WTC11 (cell line): Measurements from ENCODE around the gene TOE1. TPM values are rescaled to one million over a fixed set of nuclear protein-coding genes. Genes with fewer than 3 reads are reported as not detected.
"Not testable (repeated sequence)": the region's sequence is repeated elsewhere in the genome, so short reads cannot be mapped to it uniquely, and the experiment has no call there.

Experiments
- ATAC-seq: fragments of 200-7000 bp; cut with Tn5 transposase; 2 replicates; pipeline ENCODE4 v1.10.0; 2021; ENCODE audit warnings: mild to moderate bottlenecking, moderate library complexity
- CTCF ChIA-PET: fragments of 300-600 bp; sonication (Branson Sonifier 250); formaldehyde crosslinking; loops from one replicate; lab custom pipeline; 2021; ENCODE audit warnings: antibody characterized with exemption; lab: Charles Lee
- POLR2A ChIA-PET: fragments of 350-600 bp; sonication (Branson Sonifier 250); formaldehyde crosslinking; loops from one replicate; lab custom pipeline; 2021; ENCODE audit warnings: antibody characterized with exemption; lab: Charles Lee
- DNase-seq: peaks from one replicate; pipeline ENCODE4 v3.0.0; 2021; ENCODE audit warnings: low spot score
- H3K27ac Mint-ChIP-seq: 2 replicates; pipeline ENCODE4 v1.8.0; 2021; ENCODE audit warnings: mixed read lengths
- H3K27me3 Mint-ChIP-seq: 2 replicates; pipeline ENCODE4 v1.8.0; 2021; ENCODE audit warnings: low read depth, mild to moderate bottlenecking, moderate library complexity, mixed read lengths
- H3K36me3 Mint-ChIP-seq: 2 replicates; pipeline ENCODE4 v1.8.0; 2021; ENCODE audit warnings: mixed read lengths
- H3K4me1 Mint-ChIP-seq: 2 replicates; pipeline ENCODE4 v1.8.0; 2022; ENCODE audit warnings: mixed read lengths
- H3K4me3 Mint-ChIP-seq: 2 replicates; pipeline ENCODE4 v1.8.0; 2021; ENCODE audit warnings: mild to moderate bottlenecking, moderate library complexity, mixed read lengths
- H3K9me3 Mint-ChIP-seq: 2 replicates; pipeline ENCODE4 v1.8.0; 2021; ENCODE audit warnings: mixed read lengths
- AFF4 ChIP-seq: sonication (generic); formaldehyde crosslinking; IDR thresholded peaks from 2 replicates; pipeline ENCODE4 v1.8.1; 2023; ENCODE audit warnings: mild to moderate bottlenecking, missing genetic modification reagents, borderline replicate concordance
- CBFB ChIP-seq: sonication (generic); formaldehyde crosslinking; IDR thresholded peaks from 2 replicates; pipeline ENCODE4 v1.8.1; 2022; ENCODE audit warnings: mild to moderate bottlenecking, low read depth, missing genetic modification reagents
- CREB1 ChIP-seq: sonication (generic); formaldehyde crosslinking; IDR thresholded peaks from 2 replicates; pipeline ENCODE4 v1.8.0; 2023; ENCODE audit warnings: mild to moderate bottlenecking, missing genetic modification reagents
- E2F5 ChIP-seq: sonication (generic); formaldehyde crosslinking; IDR thresholded peaks from 2 replicates; pipeline ENCODE4 v1.8.1; 2022; ENCODE audit warnings: mild to moderate bottlenecking, moderate library complexity, missing genetic modification reagents
- JAZF1 ChIP-seq: fragments of 250-450 bp; sonication (Bioruptor Pico); IDR thresholded peaks from 2 replicates; pipeline ENCODE4 v1.9.0; 2021; ENCODE audit warnings: moderate library complexity, mild to moderate bottlenecking, inconsistent platforms
- MAX ChIP-seq: sonication (generic); formaldehyde crosslinking; IDR thresholded peaks from 2 replicates; pipeline ENCODE4 v1.8.0; 2022; ENCODE audit warnings: mild to moderate bottlenecking, missing genetic modification reagents
- NFE2L1 ChIP-seq: sonication (generic); formaldehyde crosslinking; IDR thresholded peaks from 2 replicates; pipeline ENCODE4 v1.8.1; 2023; ENCODE audit warnings: missing genetic modification reagents
- OVOL2 ChIP-seq: fragments of 250-450 bp; sonication (Bioruptor Pico); IDR thresholded peaks from 2 replicates; pipeline ENCODE4 v1.9.0; 2021; ENCODE audit warnings: mild to moderate bottlenecking, borderline replicate concordance
- PRDM15 ChIP-seq: sonication (generic); formaldehyde crosslinking; IDR thresholded peaks from 2 replicates; pipeline ENCODE4 v1.8.0; 2022; ENCODE audit warnings: missing genetic modification reagents
- PREB ChIP-seq: sonication (generic); formaldehyde crosslinking; IDR thresholded peaks from 2 replicates; pipeline ENCODE4 v1.8.1; 2022; ENCODE audit warnings: mild to moderate bottlenecking, missing genetic modification reagents, moderate library complexity, borderline replicate concordance
- PRRX2 ChIP-seq: fragments of 250-450 bp; sonication (Bioruptor Pico); IDR thresholded peaks from 2 replicates; pipeline ENCODE4 v1.8.0; 2021; ENCODE audit warnings: mild to moderate bottlenecking
- SMAD3 ChIP-seq: sonication (generic); formaldehyde crosslinking; IDR thresholded peaks from 2 replicates; pipeline ENCODE4 v1.8.0; 2022; ENCODE audit warnings: missing genetic modification reagents, mild to moderate bottlenecking, borderline replicate concordance
- TEAD4 ChIP-seq: sonication (generic); formaldehyde crosslinking; IDR thresholded peaks from 2 replicates; pipeline ENCODE4 v1.8.0; 2022; ENCODE audit warnings: mild to moderate bottlenecking, missing genetic modification reagents
- ZNF232 ChIP-seq: sonication (generic); formaldehyde crosslinking; IDR thresholded peaks from 2 replicates; pipeline ENCODE4 v1.8.0; 2022; ENCODE audit warnings: mild to moderate bottlenecking, missing genetic modification reagents
- ZNF512 ChIP-seq: sonication (generic); formaldehyde crosslinking; IDR thresholded peaks from 2 replicates; pipeline ENCODE4 v1.8.1; 2022; ENCODE audit warnings: missing genetic modification reagents, borderline replicate concordance
- ZNF532 ChIP-seq: fragments of 250-450 bp; sonication (Bioruptor Pico); IDR thresholded peaks from 2 replicates; pipeline ENCODE4 v1.9.0; 2021; ENCODE audit warnings: mild to moderate bottlenecking, borderline replicate concordance
- ZNF671 ChIP-seq: fragments of 250-450 bp; sonication (Bioruptor Pico); IDR thresholded peaks from 2 replicates; pipeline ENCODE4 v1.8.0; 2021; ENCODE audit warnings: mild to moderate bottlenecking
- total RNA-seq: library from RNA; stranded (reverse); gene quantifications from 3 replicates; pipeline ENCODE4 v1.2.3, GENCODE V29; 2021

Gene TOE1
- total RNA-seq, 1 experiment from 2014 or later = 7.4 TPM

- TF ChIP-seq PREB (CRISPR knock-in tag) (no peak), SMAD3 (CRISPR knock-in tag) (no peak), ZNF532 (no peak), PRRX2 (no peak), CREB1 (no peak), CBFB (CRISPR knock-in tag) (no peak), PRDM15 (CRISPR knock-in tag) (no peak), E2F5 (no peak), ZNF512 (CRISPR knock-in tag) (no peak), JAZF1 (CRISPR knock-in tag) (no peak), ZNF232 (CRISPR knock-in tag) (no peak), AFF4 (CRISPR knock-in tag) (no peak), ZNF671 (CRISPR knock-in tag) (no peak), OVOL2 (no peak), TEAD4 (CRISPR knock-in tag) (no peak), NFE2L1 (CRISPR knock-in tag) (no peak), MAX (no peak)
- POLR2A ChIA-PET = no interaction called here
Measured at GRCh38 chr1:45383191-45383590, 43.2 kb downstream of the TOE1 start.

GRCh38 chr1:45384213-45384612 lies 44.2 kb downstream of the TOE1 start:
- H3K27me3 Mint-ChIP-seq, ATAC-seq, H3K4me3 Mint-ChIP-seq, H3K36me3 Mint-ChIP-seq, DNase-seq, H3K9me3 Mint-ChIP-seq, H3K27ac Mint-ChIP-seq, H3K4me1 Mint-ChIP-seq: not testable (repeated sequence)
- ChIA-PET CTCF (interaction anchor here (1.6 kb wide), 1 partner anchor 109 kb away, joined by 3 read pairs; no protein-coding TSS in a partner anchor), POLR2A (interaction anchor here (0.6 kb wide), 1 partner anchor 239 kb away, joined by 3 read pairs; no protein-coding TSS in a partner anchor)

More at GRCh38 chr1:45383191-45383590, 43.2 kb downstream of the TOE1 start:
- H3K4me1 Mint-ChIP-seq = no peaks in the 10 kb centered on the region
- H3K4me3 Mint-ChIP-seq = no peak overlapping the region
- ATAC-seq (no peak), DNase-seq (no peak)
- no peak overlapping the region for H3K27ac Mint-ChIP-seq
- CTCF ChIA-PET = no interaction called here
- H3K36me3 Mint-ChIP-seq = no peaks in the 10 kb centered on the region
- no peaks in the 10 kb centered on the region for H3K27me3 Mint-ChIP-seq
- 0 out of 2 replicates have a peak, but pooled peaks cover 2% of the 10 kb centered on the region for H3K9me3 Mint-ChIP-seq
